Esophagus muscularis mucosa (tissue), 4 donors: ENCODE results near the gene UBR2. TPM values are rescaled to one million over a fixed set of nuclear protein-coding genes. Genes with fewer than 3 reads are reported as not detected.

ENCODE experiments used
- DNase-seq: peaks from one replicate; pipeline ENCODE4 v3.0.0-alpha.2; 2017; ENCODE audit errors: extremely low spot score
- H3K27ac ChIP-seq, 4 donors: fragments of 200-600 bp; sonication (generic); replicated peaks in 1 of 4; 1 replicate in 3 of 4; 2 replicates in 1 of 4; pipeline ENCODE4 v1.5.1; 2016 to 2019; ENCODE audit warnings: mild to moderate bottlenecking in 1 of 4
- H3K27me3 ChIP-seq, 4 donors: fragments of 200-600 bp; sonication (generic); one replicate each; pipeline versions ENCODE4 v1.5.1 to v1.6.0; 2016 to 2019
- H3K36me3 ChIP-seq, 4 donors: fragments of 200-600 bp; sonication (generic); one replicate each; pipeline ENCODE4 v1.5.1; 2016 to 2019
- H3K4me1 ChIP-seq, 4 donors: fragments of 200-600 bp; sonication (generic); one replicate each; pipeline ENCODE4 v1.5.1; 2016 to 2019
- H3K4me3 ChIP-seq, 4 donors: fragments of 200-600 bp; sonication (generic); 1 replicate in 2 of 4; 2 replicates in 2 of 4; pipeline ENCODE4 v1.5.1; 2016 to 2019; ENCODE audit warnings: mild to moderate bottlenecking in 4 of 4, moderate library complexity in 1 of 4
- H3K9me3 ChIP-seq, 4 donors: fragments of 200-600 bp; sonication (generic); 1 replicate in 3 of 4; 2 replicates in 1 of 4; pipeline ENCODE4 v1.5.1; 2016 to 2019
- EP300 ChIP-seq: sonication (generic); formaldehyde crosslinking; IDR thresholded peaks from one replicate; pipeline ENCODE4 v1.6.1; 2017; ENCODE audit warnings: antibody characterized with exemption
- POLR2A ChIP-seq: fragments of 450-650 bp; IDR thresholded peaks from one replicate; pipeline ENCODE4 v1.6.1; 2017; ENCODE audit warnings: antibody characterized with exemption, moderate library complexity, mild to moderate bottlenecking, low read depth
- POLR2AphosphoS5 ChIP-seq, 2 donors: sonication (generic); formaldehyde crosslinking; IDR thresholded peaks; one replicate each; pipeline ENCODE4 v1.6.1; 2017; ENCODE audit warnings: antibody characterized with exemption in 2 of 2
- WGBS: methylation state at CpG from one replicate; pipeline ENCODE4 v1.1.5; 2018; 5-methylcytosine and 5-hydroxymethylcytosine counted together
- intact Hi-C: fragments of 100-400 bp; cut with DNase I; formaldehyde crosslinking; loops from one replicate; pipeline ENCODE4 v1.15.1; 2023
- total RNA-seq, 4 donors: library from RNA; depleted of rRNA; stranded (reverse); fragments of >200 nt; gene quantifications; one replicate each; pipeline versions ENCODE4 v1.1.0 to v1.2.1, GENCODE V29; 2016
- TF ChIP-seq, protein P1 (sequence below), 3 experiments: fragments of 200-600 bp in 2 of 3; fragments of 450-650 bp in 1 of 3; sonication (generic) in 2 of 3; IDR thresholded peaks; one replicate each; pipeline ENCODE4 v1.5.1; 2017 to 2019; ENCODE audit warnings: antibody characterized with exemption in 3 of 3, mild to moderate bottlenecking in 2 of 3, moderate library complexity in 1 of 3

UBR2 gene
- total RNA-seq, 4 donors from 2014 or later: 26.5 to 36.1 (median 28.9) TPM

DNA sequence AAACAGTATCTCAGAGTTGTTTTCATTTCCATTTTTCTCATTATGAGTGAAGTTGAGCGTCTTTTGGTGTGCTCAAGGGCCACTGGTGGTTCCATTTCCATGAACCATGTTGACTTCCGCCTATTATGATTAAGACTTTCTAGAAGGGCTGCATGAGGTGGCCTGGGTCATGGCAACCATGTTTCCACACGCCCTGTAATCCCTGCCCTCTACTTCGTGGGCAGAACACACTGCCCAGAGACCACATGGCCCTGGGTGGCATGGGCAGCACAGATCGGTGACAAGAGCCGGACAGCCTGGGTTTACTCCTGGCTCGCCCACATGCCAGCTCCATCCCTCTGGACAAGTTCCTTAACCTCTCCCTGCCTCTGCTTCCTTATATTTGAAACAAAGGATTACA lies 143.8 kb downstream of the UBR2 start:
- peaks cover 4 to 29% (median 5%) of the 10 kb centered on the region in 4 donors for H3K4me1 ChIP-seq
- TF ChIP-seq, protein P1, sequence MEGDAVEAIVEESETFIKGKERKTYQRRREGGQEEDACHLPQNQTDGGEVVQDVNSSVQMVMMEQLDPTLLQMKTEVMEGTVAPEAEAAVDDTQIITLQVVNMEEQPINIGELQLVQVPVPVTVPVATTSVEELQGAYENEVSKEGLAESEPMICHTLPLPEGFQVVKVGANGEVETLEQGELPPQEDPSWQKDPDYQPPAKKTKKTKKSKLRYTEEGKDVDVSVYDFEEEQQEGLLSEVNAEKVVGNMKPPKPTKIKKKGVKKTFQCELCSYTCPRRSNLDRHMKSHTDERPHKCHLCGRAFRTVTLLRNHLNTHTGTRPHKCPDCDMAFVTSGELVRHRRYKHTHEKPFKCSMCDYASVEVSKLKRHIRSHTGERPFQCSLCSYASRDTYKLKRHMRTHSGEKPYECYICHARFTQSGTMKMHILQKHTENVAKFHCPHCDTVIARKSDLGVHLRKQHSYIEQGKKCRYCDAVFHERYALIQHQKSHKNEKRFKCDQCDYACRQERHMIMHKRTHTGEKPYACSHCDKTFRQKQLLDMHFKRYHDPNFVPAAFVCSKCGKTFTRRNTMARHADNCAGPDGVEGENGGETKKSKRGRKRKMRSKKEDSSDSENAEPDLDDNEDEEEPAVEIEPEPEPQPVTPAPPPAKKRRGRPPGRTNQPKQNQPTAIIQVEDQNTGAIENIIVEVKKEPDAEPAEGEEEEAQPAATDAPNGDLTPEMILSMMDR (IDR thresholded peaks at IDR 0.05): no peak
- TF ChIP-seq POLR2AphosphoS5 (IDR thresholded peaks at IDR 0.05) (no peak), EP300 (no peak), POLR2A (no peak)
- no peak overlapping the region for H3K4me3 ChIP-seq
- intact Hi-C loops: no loop called here
- H3K27me3 ChIP-seq: no peaks in the 10 kb centered on the region
- H3K9me3 ChIP-seq: peaks cover 0 to 14% (median 4%) of the 10 kb centered on the region in 4 donors
- no peaks in the 10 kb centered on the region for H3K36me3 ChIP-seq
- H3K27ac ChIP-seq: no peak overlapping the region
- 94% methylated on average over 7 of the region's 7 CpGs for WGBS
- DNase-seq: no peak

DNA sequence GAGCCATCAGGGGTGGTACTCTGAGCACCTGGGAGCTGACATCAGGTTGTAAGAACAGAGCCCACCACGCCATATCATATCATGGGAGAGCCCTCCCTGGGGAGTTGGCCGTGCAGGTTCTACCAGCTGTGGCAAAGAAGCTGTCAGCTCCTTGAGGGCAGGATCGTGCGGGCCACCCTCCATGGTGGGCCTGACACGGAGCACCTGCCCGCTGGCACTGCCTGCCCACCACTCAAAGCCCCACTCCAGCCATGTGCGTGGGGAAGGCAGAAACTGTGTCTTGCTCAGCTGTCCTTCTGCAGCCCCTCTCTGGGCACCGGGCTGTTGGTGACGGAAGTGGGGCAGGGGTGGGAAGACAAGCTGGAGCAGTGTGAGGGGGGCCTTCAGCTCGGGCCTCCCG lies 144.3 kb downstream of the UBR2 start:
- Histone ChIP-seq H3K9me3 (peaks cover 0 to 14% (median 4%) of the 10 kb centered on the region in 4 donors), H3K4me3 (no peak overlapping the region), H3K27me3 (no peaks in the 10 kb centered on the region), H3K4me1 (peaks cover 4 to 27% (median 5%) of the 10 kb centered on the region in 4 donors), H3K27ac (no peak overlapping the region), H3K36me3 (no peaks in the 10 kb centered on the region)
- 96% methylated on average over 9 of the region's 11 CpGs for WGBS
- TF ChIP-seq EP300 (no peak), POLR2AphosphoS5 (IDR thresholded peaks at IDR 0.05) (no peak), POLR2A (no peak)
- TF ChIP-seq, protein P1 (IDR thresholded peaks at IDR 0.05): no peak
- DNase-seq: no peak
- intact Hi-C loops: no loop called here

DNA sequence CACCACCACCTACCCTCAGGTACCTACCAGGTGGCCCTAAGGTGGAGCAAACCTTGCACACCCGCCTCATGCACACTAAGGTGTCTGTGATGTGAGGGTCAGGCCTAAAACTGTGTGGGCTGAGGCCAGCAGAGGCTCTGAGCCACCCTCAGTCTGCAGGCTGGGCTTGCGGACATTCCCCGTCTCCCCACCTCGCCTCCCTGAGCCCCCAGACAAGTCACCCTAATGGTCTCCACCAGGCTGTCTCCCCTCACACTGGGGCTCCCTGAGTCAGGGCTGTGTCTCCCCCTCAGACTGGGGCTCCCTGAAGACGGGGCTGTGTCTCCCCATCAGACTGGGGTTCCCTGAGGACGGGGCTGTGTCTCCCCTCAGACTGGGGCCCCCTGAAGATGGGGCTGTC lies 146.0 kb downstream of the UBR2 start:
- TF ChIP-seq EP300 (no peak), POLR2A (no peak), POLR2AphosphoS5 (IDR thresholded peaks at IDR 0.05) (no peak)
- TF ChIP-seq, protein P1 (IDR thresholded peaks at IDR 0.05): no peak
- Histone ChIP-seq H3K4me3 (no peak overlapping the region), H3K9me3 (peaks cover 0 to 14% (median 4%) of the 10 kb centered on the region in 4 donors), H3K27me3 (no peaks in the 10 kb centered on the region), H3K27ac (no peak overlapping the region), H3K36me3 (no peaks in the 10 kb centered on the region), H3K4me1 (peaks cover under 1 to 9% (median 5%) of the 10 kb centered on the region in 4 donors)
- DNase-seq: no peak
- intact Hi-C loops: no loop called here
- 89% methylated on average over 6 of the region's 6 CpGs for WGBS

DNA sequence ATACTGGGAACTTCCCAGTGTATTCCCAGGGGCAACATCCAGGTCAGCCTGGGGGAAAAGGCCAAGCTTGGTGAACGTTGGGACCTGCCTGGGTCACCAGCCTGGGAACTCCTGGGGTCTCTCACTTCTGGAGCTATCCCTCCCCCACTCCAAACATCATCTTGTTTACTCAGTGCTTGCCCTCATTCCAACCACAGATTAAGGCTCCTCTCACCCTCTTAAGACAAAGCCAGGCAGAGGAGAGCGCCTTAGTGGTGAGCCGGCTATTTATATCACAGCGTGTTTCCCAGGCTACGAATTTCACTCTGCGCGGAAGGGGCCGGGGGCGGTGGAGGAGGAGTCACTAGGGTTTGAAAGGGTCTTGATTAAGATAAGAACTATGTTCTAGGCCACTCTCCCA lies 146.5 kb downstream of the UBR2 start:
- TF ChIP-seq EP300: no peak
- TF ChIP-seq, protein P1 (IDR thresholded peaks at IDR 0.05): no peak
- no peak for TF ChIP-seq POLR2A
- 26% methylated on average over 8 of the region's 9 CpGs for WGBS
- no peaks in the 10 kb centered on the region for H3K27me3 ChIP-seq
- intact Hi-C loops: no loop called here
- peaks cover 0 to 14% (median 4%) of the 10 kb centered on the region in 4 donors for H3K9me3 ChIP-seq
- no peak overlapping the region for H3K27ac ChIP-seq
- no peaks in the 10 kb centered on the region for H3K36me3 ChIP-seq
- DNase-seq: no peak
- peaks cover 0 to 8% (median 5%) of the 10 kb centered on the region in 4 donors for H3K4me1 ChIP-seq
- no peak overlapping the region for H3K4me3 ChIP-seq

DNA sequence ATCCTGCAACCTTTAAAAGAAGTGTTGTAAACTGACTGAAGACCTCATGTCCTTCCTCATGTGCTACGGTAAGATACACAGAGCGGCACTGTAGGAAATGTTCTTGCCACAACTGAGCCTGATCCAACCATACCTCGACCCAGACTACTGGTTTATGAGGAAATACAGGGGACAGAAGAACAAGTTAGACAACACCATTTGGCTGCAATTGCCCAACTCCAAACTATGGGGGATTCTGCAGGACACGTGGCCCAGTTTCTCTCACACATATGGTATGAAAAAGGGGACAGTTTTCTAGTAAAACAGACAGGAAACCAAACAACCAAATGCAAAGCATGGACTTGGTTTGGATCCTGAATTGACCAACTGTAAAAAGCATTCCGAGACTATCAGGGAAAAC lies 148.1 kb downstream of the UBR2 start:
- intact Hi-C loops: no loop called here
- 88% methylated on average over 5 of the region's 5 CpGs for WGBS

More for the DNA sequence above, 148.1 kb downstream of the UBR2 start:
- Histone ChIP-seq H3K36me3 (no peaks in the 10 kb centered on the region), H3K4me1 (peaks cover 0 to 8% (median 5%) of the 10 kb centered on the region in 4 donors), H3K27me3 (no peaks in the 10 kb centered on the region), H3K27ac (no peak overlapping the region), H3K9me3 (peaks cover 0 to 14% (median 4%) of the 10 kb centered on the region in 4 donors), H3K4me3 (no peak overlapping the region)
- DNase-seq: no peak
- TF ChIP-seq POLR2A (no peak), EP300 (no peak), POLR2AphosphoS5 (IDR thresholded peaks at IDR 0.05) (no peak)
- TF ChIP-seq, protein P1 (IDR thresholded peaks at IDR 0.05): no peak
